Hepatocyte (in vitro differentiated cells): ENCODE results near the gene METTL25B.

Source experiments
- EZH2 ChIP-seq: fragments of 200-600 bp; sonication (generic); IDR thresholded peaks from 2 replicates; pipeline ENCODE4 v1.6.1; 2016; ENCODE audit warnings: antibody characterized with exemption, mild to moderate bottlenecking, borderline replicate concordance
- TF ChIP-seq, protein P1 (sequence below): fragments of 200-600 bp; sonication (generic); IDR thresholded peaks from 2 replicates; pipeline ENCODE4 v1.5.1; 2016; ENCODE audit warnings: antibody characterized with exemption, mild to moderate bottlenecking; ENCODE audit not compliant: poor library complexity

DNA sequence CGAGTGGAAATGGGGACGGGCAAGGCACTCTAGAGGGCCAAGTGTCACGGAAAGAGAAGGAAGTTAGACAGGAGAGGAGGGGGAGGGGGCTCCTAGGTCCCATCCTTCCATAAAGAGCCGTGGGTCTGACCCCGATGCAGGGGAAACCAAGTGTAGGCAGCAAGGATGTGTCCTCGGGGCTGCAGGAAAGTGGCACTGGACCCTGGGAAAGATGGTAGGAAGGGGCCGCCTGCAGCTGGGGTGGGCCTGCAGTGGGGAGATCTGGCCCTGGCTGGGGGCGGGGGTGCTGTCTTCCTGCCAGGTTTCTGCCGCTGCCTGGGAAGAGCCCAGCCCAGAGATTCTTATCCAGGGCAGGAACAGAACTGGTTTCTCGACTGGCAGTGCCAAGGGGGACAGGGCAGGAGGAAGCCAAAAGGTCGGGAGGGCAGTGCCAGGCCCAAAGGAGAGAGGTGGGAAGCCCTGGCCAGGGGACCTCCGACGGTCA, 35.8 kb upstream of the METTL25B start:
- no peak for TF ChIP-seq EZH2
- TF ChIP-seq, protein P1, sequence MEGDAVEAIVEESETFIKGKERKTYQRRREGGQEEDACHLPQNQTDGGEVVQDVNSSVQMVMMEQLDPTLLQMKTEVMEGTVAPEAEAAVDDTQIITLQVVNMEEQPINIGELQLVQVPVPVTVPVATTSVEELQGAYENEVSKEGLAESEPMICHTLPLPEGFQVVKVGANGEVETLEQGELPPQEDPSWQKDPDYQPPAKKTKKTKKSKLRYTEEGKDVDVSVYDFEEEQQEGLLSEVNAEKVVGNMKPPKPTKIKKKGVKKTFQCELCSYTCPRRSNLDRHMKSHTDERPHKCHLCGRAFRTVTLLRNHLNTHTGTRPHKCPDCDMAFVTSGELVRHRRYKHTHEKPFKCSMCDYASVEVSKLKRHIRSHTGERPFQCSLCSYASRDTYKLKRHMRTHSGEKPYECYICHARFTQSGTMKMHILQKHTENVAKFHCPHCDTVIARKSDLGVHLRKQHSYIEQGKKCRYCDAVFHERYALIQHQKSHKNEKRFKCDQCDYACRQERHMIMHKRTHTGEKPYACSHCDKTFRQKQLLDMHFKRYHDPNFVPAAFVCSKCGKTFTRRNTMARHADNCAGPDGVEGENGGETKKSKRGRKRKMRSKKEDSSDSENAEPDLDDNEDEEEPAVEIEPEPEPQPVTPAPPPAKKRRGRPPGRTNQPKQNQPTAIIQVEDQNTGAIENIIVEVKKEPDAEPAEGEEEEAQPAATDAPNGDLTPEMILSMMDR: no peak
